PC-3 (cell line): Measurements from ENCODE around the gene TRPM2.

Source experiments
- CTCF ChIP-seq: fragments of 300-600 bp; sonication (generic); conservative IDR thresholded peaks from 2 replicates; pipeline ENCODE4 v1.5.1; 2017; ENCODE audit warnings: antibody characterized with exemption, low read depth, mild to moderate bottlenecking, low read length
- EZH2phosphoT487 ChIP-seq: fragments of 300-600 bp; sonication (generic); IDR thresholded peaks from 2 replicates; pipeline ENCODE4 v1.6.1; 2018; ENCODE audit warnings: mild to moderate bottlenecking, antibody characterized with exemption, low read length, borderline replicate concordance

GRCh38 chr21:44380876-44381275 is 27.5 kb downstream of the TRPM2 start:
- TF ChIP-seq CTCF (no peak), EZH2phosphoT487 (no peak)
